Spleen (tissue), 7 donors: ENCODE data around the gene SEC62.

Experiments used
- CTCF ChIP-seq, 11 experiments: fragments of 200-600 bp in 7 of 11; fragments of 450-650 bp in 4 of 11; sonication (generic) in 4 of 11; IDR thresholded peaks in 8 of 11; conservative IDR thresholded peaks in 3 of 11; 1 replicate in 7 of 11; 2 replicates in 4 of 11; pipeline versions ENCODE4 v1.4.0 to v1.8.0; 2016 to 2021; ENCODE audit warnings: antibody characterized with exemption in 11 of 11, inconsistent platforms in 4 of 11, mild to moderate bottlenecking in 1 of 11
- POLR2A ChIP-seq, 3 donors: fragments of 450-650 bp; IDR thresholded peaks; one replicate each; pipeline ENCODE4 v1.5.1; 2017; ENCODE audit warnings: antibody characterized with exemption in 3 of 3, mild to moderate bottlenecking in 1 of 3
- POLR2AphosphoS5 ChIP-seq, 3 donors: sonication (generic); formaldehyde crosslinking; IDR thresholded peaks; one replicate each; pipeline ENCODE4 v1.5.1; 2017; ENCODE audit warnings: antibody characterized with exemption in 3 of 3
- donor health status: DM: no; HTN: no; CAD: no; lungs with moderate emphysema.
- donor health status: DM: no; HTN: no; CAD: no.
- donor health status: DM: no; HTN: no; CAD: no.

GRCh38 chr3:169952045-169952444, 14.6 kb upstream of the SEC62 start:
- TF ChIP-seq POLR2A (IDR thresholded peaks at IDR 0.05) (no peak), CTCF (IDR thresholded peaks at IDR 0.05 in 8 of 11, conservative IDR thresholded peaks at IDR 0.05 in 3 of 11) (no peak), POLR2AphosphoS5 (IDR thresholded peaks at IDR 0.05) (peak in 1 of 3 donors; percentile 19)
